HCT116 (cell line): ENCODE measurements around the gene PIEZO2.

ENCODE experiments used
- CEBPB ChIP-seq: IDR thresholded peaks from 2 replicates; pipeline ENCODE4 v1.6.1; 2012; ENCODE audit warnings: low read depth
- EZH2 ChIP-seq: fragments of 200-600 bp; sonication (generic); IDR thresholded peaks from 2 replicates; pipeline ENCODE4 v1.6.1; 2017; ENCODE audit warnings: antibody characterized with exemption, mixed run types
- EZH2phosphoT487 ChIP-seq: fragments of 200-600 bp; IDR thresholded peaks from 2 replicates; pipeline ENCODE4 v1.6.1; 2018; ENCODE audit warnings: antibody characterized with exemption, borderline replicate concordance
- POLR2A ChIP-seq: IDR thresholded peaks from 2 replicates; pipeline ENCODE4 v1.7.0; 2011; ENCODE audit warnings: borderline replicate concordance; ENCODE audit not compliant: insufficient read depth, insufficient read length; ENCODE audit errors: extremely low read depth
- POLR2AphosphoS5 ChIP-seq: IDR thresholded peaks from 2 replicates; pipeline ENCODE4 v1.6.1; 2011; ENCODE audit warnings: mild to moderate bottlenecking, low read depth, low read length, moderate library complexity
- RAD21 ChIP-seq: IDR thresholded peaks from 2 replicates; pipeline ENCODE4 v1.6.1; 2012; ENCODE audit warnings: low read depth, mild to moderate bottlenecking
- SRF ChIP-seq: IDR thresholded peaks from 2 replicates; pipeline ENCODE4 v1.6.1; 2012; ENCODE audit warnings: low read depth
- YY1 ChIP-seq: IDR thresholded peaks from 2 replicates; pipeline ENCODE4 v1.6.1; 2011; ENCODE audit warnings: low read length, low read depth, moderate library complexity, mild to moderate bottlenecking; ENCODE audit not compliant: insufficient replicate concordance; ENCODE audit errors: extremely low read depth
- ZFX ChIP-seq: fragments of 450-650 bp; IDR thresholded peaks from 2 replicates; pipeline ENCODE4 v1.6.1; 2017
- ZNF274 ChIP-seq: fragments of 200-500 bp; sonication (Bioruptor generic); IDR thresholded peaks from 2 replicates; pipeline ENCODE4 v1.6.1; 2014; ENCODE audit warnings: mild to moderate bottlenecking, low read depth, low read length, inconsistent platforms
- TF ChIP-seq, protein P1 (sequence below), 3 experiments: fragments of 200-600 bp in 1 of 3; sonication (generic) in 1 of 3; IDR thresholded peaks in 2 of 3; conservative IDR thresholded peaks in 1 of 3; 2 replicates each; pipeline ENCODE4 v1.5.1; 2012 to 2017; ENCODE audit warnings: low read depth in 2 of 3, low read length in 2 of 3, antibody characterized with exemption in 1 of 3, borderline replicate concordance in 1 of 3, control low read depth in 1 of 3, mild to moderate bottlenecking in 1 of 3, mixed read lengths in 1 of 3, mixed run types in 1 of 3, moderate library complexity in 1 of 3; ENCODE audit not compliant: insufficient read depth in 1 of 3
- TF ChIP-seq, protein P2 (sequence below): IDR thresholded peaks from 2 replicates; pipeline ENCODE4 v1.6.1; 2012; ENCODE audit warnings: low read depth
- TF ChIP-seq, protein P3 (sequence below): IDR thresholded peaks from 2 replicates; pipeline ENCODE4 v1.6.1; 2012

GRCh38 chr18:11053293-11053692 lies 96.1 kb downstream of the PIEZO2 start:
- TF ChIP-seq POLR2A = no peak
- TF ChIP-seq RAD21 = no peak
- TF ChIP-seq POLR2AphosphoS5 = no peak
- TF ChIP-seq, protein P1, sequence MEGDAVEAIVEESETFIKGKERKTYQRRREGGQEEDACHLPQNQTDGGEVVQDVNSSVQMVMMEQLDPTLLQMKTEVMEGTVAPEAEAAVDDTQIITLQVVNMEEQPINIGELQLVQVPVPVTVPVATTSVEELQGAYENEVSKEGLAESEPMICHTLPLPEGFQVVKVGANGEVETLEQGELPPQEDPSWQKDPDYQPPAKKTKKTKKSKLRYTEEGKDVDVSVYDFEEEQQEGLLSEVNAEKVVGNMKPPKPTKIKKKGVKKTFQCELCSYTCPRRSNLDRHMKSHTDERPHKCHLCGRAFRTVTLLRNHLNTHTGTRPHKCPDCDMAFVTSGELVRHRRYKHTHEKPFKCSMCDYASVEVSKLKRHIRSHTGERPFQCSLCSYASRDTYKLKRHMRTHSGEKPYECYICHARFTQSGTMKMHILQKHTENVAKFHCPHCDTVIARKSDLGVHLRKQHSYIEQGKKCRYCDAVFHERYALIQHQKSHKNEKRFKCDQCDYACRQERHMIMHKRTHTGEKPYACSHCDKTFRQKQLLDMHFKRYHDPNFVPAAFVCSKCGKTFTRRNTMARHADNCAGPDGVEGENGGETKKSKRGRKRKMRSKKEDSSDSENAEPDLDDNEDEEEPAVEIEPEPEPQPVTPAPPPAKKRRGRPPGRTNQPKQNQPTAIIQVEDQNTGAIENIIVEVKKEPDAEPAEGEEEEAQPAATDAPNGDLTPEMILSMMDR (IDR thresholded peaks at IDR 0.05 in 2 of 3, conservative IDR thresholded peaks at IDR 0.05 in 1 of 3; ENCODE audit: borderline replicate concordance in 1 of 3, insufficient read depth in 1 of 3, low read depth in 2 of 3, low read length in 2 of 3) = no peak
- TF ChIP-seq, protein P2, sequence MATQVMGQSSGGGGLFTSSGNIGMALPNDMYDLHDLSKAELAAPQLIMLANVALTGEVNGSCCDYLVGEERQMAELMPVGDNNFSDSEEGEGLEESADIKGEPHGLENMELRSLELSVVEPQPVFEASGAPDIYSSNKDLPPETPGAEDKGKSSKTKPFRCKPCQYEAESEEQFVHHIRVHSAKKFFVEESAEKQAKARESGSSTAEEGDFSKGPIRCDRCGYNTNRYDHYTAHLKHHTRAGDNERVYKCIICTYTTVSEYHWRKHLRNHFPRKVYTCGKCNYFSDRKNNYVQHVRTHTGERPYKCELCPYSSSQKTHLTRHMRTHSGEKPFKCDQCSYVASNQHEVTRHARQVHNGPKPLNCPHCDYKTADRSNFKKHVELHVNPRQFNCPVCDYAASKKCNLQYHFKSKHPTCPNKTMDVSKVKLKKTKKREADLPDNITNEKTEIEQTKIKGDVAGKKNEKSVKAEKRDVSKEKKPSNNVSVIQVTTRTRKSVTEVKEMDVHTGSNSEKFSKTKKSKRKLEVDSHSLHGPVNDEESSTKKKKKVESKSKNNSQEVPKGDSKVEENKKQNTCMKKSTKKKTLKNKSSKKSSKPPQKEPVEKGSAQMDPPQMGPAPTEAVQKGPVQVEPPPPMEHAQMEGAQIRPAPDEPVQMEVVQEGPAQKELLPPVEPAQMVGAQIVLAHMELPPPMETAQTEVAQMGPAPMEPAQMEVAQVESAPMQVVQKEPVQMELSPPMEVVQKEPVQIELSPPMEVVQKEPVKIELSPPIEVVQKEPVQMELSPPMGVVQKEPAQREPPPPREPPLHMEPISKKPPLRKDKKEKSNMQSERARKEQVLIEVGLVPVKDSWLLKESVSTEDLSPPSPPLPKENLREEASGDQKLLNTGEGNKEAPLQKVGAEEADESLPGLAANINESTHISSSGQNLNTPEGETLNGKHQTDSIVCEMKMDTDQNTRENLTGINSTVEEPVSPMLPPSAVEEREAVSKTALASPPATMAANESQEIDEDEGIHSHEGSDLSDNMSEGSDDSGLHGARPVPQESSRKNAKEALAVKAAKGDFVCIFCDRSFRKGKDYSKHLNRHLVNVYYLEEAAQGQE = no peak
- TF ChIP-seq, protein P3, sequence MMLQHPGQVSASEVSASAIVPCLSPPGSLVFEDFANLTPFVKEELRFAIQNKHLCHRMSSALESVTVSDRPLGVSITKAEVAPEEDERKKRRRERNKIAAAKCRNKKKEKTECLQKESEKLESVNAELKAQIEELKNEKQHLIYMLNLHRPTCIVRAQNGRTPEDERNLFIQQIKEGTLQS = no peak
- TF ChIP-seq EZH2phosphoT487 = no peak
- TF ChIP-seq CEBPB = no peak
- no peak for TF ChIP-seq SRF
- no peak for TF ChIP-seq ZFX
- TF ChIP-seq ZNF274 = no peak
- no peak for TF ChIP-seq EZH2
- no peak for TF ChIP-seq YY1
